Endothelial cell (in vitro differentiated cells): ENCODE measurements around the gene SLC39A1. TPM values are rescaled to one million over a fixed set of nuclear protein-coding genes. Genes with fewer than 3 reads are reported as not detected.

Experiments used
- DNase-seq: peaks from one replicate; pipeline ENCODE4 v3.0.0; 2021; ENCODE audit warnings: low spot score
- H3K27ac Mint-ChIP-seq: one replicate; pipeline ENCODE4 v1.8.0; 2021; ENCODE audit warnings: mixed read lengths, inconsistent platforms; ENCODE audit not compliant: unreplicated experiment
- H3K27me3 Mint-ChIP-seq: one replicate; pipeline ENCODE4 v1.8.0; 2021; ENCODE audit warnings: mild to moderate bottlenecking, moderate library complexity, mixed read lengths, inconsistent platforms; ENCODE audit not compliant: unreplicated experiment
- H3K36me3 Mint-ChIP-seq: one replicate; pipeline ENCODE4 v1.8.0; 2021; ENCODE audit warnings: mild to moderate bottlenecking, low read depth, mixed read lengths, inconsistent platforms; ENCODE audit not compliant: unreplicated experiment
- H3K4me1 Mint-ChIP-seq: one replicate; pipeline ENCODE4 v1.8.0; 2021; ENCODE audit warnings: mild to moderate bottlenecking, mixed read lengths, inconsistent platforms; ENCODE audit not compliant: unreplicated experiment
- H3K4me3 Mint-ChIP-seq: one replicate; pipeline ENCODE4 v1.8.0; 2021; ENCODE audit warnings: mild to moderate bottlenecking, mixed read lengths, inconsistent platforms; ENCODE audit not compliant: unreplicated experiment
- H3K9me3 Mint-ChIP-seq: one replicate; pipeline ENCODE4 v1.8.0; 2021; ENCODE audit warnings: mixed read lengths, inconsistent platforms; ENCODE audit not compliant: unreplicated experiment
- CTCF ChIP-seq: fragments of 200-600 bp; sonication (generic); IDR thresholded peaks from one replicate; pipeline ENCODE4 v1.5.0; 2021; ENCODE audit warnings: antibody characterized with exemption; ENCODE audit not compliant: unreplicated experiment
- total RNA-seq: library from RNA; stranded (reverse); fragmentation: NEBNext Ultra II Directional; extraction: Animal tissue kit (Norgen Biotek cat#: 25700); gene quantifications from one replicate; pipeline ENCODE4 v1.2.1, GENCODE V29; 2021; ENCODE audit not compliant: unreplicated experiment

SLC39A1 gene
- total RNA-seq, 1 donor from 2014 or later: 136 TPM

- Mint-ChIP-seq H3K36me3 (peaks cover 38% of the 10 kb centered on the region), H3K4me3 (no peak overlapping the region), H3K27ac (no peak overlapping the region), H3K4me1 (peaks cover 3% of the 10 kb centered on the region), H3K9me3 (no peaks in the 10 kb centered on the region), H3K27me3 (peaks cover 3% of the 10 kb centered on the region)
- no peak for DNase-seq
- no peak for TF ChIP-seq CTCF
These were observed 29.4 kb downstream of the SLC39A1 start for GRCh38 chr1:153933955-153934354.

- no peak for DNase-seq
- peaks cover 37% of the 10 kb centered on the region for H3K36me3 Mint-ChIP-seq
These were observed 29.9 kb downstream of the SLC39A1 start for GRCh38 chr1:153933430-153933829.

GRCh38 chr1:153932156-153933131 is 30.9 kb downstream of the SLC39A1 start:
- TF ChIP-seq CTCF: no peak
- peaks cover 32% of the 10 kb centered on the region for H3K36me3 Mint-ChIP-seq

More at GRCh38 chr1:153933430-153933829, 29.9 kb downstream of the SLC39A1 start:
- no peak overlapping the region for H3K27ac Mint-ChIP-seq
- H3K4me1 Mint-ChIP-seq: peaks cover 8% of the 10 kb centered on the region
- no peaks in the 10 kb centered on the region for H3K9me3 Mint-ChIP-seq
- H3K27me3 Mint-ChIP-seq: peaks cover 3% of the 10 kb centered on the region
- H3K4me3 Mint-ChIP-seq: no peak overlapping the region
- TF ChIP-seq CTCF: no peak

DNA sequence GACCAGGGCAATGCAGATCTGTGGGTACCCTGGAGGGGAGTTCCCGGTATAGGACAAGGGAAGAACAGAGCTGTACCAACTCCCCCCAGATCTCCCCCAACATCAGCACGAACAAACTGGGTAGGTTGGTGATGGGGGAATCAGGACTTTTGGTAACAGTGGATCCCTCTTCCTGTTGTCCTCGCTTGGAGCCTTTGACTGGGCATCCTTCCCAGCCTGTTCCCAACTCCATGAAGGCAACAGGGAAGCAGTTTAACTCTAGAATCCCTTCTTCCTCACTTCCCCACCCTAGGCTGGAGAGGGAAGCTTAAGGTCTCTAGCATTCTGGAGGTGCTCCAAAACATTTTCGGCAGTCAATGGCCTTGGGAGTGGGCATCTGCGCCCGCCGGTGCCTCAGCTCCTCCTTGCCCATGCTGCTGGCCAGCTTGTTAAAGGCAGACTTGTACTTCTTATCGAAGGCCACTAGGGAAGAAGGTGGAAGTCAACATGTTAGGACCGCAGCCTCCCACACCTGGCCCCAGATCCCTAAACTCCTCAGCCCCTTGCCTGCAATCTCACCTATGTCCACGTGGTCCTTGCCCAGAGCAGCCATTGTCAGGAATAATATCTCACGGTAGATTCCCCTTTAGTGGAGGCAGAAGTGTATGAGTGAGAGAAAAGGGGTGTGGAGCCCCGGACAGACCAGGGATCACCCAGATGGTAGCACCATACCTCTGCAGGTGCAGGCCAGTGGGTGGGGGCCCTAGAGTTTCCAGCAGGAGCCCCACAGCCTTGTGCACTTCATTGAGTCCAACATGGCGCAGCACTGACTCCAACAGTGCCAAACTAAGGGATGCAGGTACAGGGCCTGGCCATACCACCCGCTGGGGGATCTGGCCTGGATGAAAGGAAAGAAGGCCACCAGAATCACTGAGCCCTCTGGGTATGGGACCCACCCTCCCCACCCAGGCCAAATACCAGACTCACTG is 33.1 kb downstream of the SLC39A1 start:
- Mint-ChIP-seq H3K4me3 (no peak overlapping the region), H3K9me3 (no peaks in the 10 kb centered on the region), H3K36me3 (peaks cover 15% of the 10 kb centered on the region), H3K4me1 (peaks cover 13% of the 10 kb centered on the region), H3K27me3 (peaks cover 4% of the 10 kb centered on the region), H3K27ac (no peak overlapping the region)
- no peak for DNase-seq
- no peak for TF ChIP-seq CTCF

More at GRCh38 chr1:153932156-153933131, 30.9 kb downstream of the SLC39A1 start:
- no peak for DNase-seq
- Mint-ChIP-seq H3K27ac (no peak overlapping the region), H3K27me3 (peaks cover 3% of the 10 kb centered on the region), H3K9me3 (no peaks in the 10 kb centered on the region), H3K4me3 (no peak overlapping the region), H3K4me1 (peaks cover 13% of the 10 kb centered on the region)
